ENCODE measurements around the gene ZNF180.

DNA sequence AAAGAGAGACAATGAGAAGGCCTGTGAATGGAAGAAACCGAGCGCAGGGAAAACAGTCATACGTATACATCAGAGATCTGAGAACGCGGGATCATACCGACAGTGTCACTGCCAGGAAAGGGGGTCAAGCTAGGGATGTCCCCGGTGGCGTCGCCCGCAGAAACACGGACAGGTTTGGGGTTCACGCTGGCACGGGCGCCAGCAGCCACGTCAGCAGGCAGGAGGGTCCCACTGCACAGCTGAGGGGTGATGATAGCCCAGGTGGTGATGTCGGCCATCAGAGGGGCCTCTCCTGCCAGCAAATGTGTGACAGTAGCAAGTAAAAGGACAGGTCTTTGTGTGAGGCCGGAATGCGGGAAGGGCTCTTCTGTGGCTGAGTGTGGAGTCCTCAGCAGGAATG lies 48.6 kb downstream of the ZNF180 start:
- TF ChIP-seq CTCF (IDR thresholded peaks at IDR 0.05) (no peak), POLR2A (IDR thresholded peaks at IDR 0.05) (no peak)
